Skin of body (tissue), 2 donors: Measurements from ENCODE around the gene GEMIN8. TPM values are rescaled to one million over a fixed set of nuclear protein-coding genes. Genes with fewer than 3 reads are reported as not detected.

ENCODE experiments used
- DNase-seq: peaks from one replicate; lab custom pipeline; 2025; lab: John Stamatoyannopoulos, UW
- total RNA-seq: library from RNA; depleted of rRNA; stranded (reverse); fragments of >200 nt; gene quantifications from one replicate; pipeline ENCODE4 v1.2.3, GENCODE V29; 2014

Gene GEMIN8, protein sequence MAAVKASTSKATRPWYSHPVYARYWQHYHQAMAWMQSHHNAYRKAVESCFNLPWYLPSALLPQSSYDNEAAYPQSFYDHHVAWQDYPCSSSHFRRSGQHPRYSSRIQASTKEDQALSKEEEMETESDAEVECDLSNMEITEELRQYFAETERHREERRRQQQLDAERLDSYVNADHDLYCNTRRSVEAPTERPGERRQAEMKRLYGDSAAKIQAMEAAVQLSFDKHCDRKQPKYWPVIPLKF
- total RNA-seq, result 12.8 TPM

DNA sequence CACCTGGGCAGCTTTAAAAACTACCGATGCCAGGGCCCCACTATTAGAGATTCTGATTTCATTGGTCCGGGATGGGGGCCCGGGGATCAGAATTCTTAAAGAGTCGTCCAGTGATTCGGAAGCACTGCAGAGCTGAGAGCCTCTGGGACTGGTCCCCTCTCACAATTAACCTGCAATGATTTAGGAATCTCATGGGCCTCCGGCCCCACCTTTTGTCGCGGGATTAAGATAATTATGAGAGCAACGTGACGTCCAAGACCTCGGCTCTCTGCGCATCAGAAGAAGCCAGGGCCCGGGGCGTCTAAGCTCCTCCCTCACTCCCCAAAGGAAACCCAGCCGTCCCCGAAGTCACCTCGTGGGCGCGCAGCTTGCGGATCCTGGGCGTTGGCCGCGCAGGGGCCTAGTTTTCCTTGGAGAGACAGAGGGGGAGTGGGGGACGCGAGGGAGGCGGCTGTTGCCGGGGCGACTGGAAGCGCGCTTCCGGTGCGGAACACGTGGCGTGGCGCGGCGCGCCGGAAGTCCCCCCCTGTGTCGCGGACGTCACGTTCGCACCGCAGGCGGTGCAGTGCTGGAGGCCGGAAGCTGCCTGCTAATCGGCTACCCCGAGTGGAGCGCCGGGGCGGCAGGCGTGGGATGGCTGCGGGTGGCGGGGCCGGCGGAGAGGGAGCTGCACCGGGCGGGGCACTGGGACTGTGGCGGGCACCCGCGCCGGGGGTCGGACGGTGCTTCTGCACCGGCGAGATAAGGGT is at the start of gene GEMIN8:
Gene GEMIN8, minus strand, starts transcription at position 468 of the 749 bp plus-strand sequence. CDS start 8,414 bp downstream, outside the sequence.
- DNase-seq, result peak; percentile 78

DNA sequence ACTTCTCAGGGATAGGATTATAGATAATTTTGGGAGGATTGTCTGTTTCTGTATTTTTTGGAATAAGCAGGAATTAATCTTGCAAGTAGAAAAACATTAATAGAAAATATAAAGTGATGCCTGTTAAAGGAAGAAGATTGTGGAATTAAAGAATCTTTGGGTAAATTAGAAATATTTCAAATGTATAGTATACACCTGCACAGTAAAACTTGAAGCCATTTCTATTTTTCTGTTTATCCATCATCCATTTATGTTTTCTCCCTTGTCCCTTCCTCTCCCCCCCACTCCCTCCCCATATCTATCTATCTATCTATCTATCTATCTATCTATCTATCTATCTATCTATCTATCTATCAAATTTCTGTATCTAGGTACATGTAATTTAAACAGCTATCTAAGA is 46.9 kb upstream of the GEMIN8 start:
- DNase-seq, result no peak

DNA sequence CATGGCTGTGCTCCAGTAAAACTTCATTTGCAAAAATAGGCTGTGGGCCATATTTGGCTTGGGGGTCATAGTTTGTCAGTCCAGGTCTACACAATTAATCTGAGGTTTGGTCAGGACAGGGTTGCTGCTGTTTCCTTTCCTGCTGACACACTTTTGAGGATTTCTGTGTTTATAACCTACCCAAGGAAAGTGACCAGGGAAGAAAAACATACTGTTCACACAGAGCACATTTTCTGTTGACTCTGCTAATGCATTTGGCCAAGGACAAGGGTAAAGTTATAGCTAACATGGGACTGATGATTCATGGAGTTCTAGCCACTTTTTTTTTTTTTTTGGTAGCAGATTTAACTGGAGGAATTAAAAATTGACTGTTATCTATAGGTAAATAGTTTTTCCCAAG is 43.9 kb upstream of the GEMIN8 start:
- DNase-seq, result no peak

DNA sequence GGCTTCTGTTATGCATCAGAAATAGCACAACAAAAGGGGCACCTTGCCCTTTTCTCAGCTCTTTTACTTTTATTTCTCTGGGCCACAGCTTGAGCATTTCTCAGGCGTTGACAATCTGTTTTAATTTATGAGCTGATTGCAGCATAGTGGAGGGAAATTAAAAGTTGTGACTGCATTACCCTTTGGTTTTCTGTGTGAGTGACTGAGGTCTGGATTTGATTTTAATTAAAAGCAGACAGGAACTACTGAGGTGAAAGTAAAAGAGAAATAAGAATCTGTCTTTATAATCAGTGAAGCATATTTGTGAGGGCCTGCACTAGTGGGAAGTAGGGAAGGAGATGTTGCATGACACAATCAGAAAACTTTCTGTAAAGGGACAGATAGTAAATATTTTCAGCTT is 43.4 kb upstream of the GEMIN8 start:
- DNase-seq, result no peak

DNA sequence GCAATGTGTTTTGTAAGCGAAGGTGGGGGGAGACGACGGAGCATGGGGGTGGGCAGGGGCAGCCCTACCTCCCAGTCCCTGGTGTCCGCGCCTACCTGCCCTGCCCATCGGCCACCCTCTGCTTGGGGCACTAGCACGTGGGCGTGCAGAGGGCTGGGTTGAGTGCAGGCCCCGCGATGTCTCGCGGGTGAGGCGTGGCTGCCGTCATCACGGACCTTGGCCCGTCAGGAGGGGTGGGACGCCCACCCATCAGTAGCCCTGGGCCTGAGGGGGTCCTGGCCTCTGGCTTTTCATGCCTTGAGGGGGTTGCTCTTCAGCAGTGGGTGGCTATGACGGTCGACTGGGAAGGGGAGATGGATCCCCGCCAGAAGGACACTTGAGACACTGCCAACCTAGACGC is 36.1 kb upstream of the GEMIN8 start:
- DNase-seq, result no peak

DNA sequence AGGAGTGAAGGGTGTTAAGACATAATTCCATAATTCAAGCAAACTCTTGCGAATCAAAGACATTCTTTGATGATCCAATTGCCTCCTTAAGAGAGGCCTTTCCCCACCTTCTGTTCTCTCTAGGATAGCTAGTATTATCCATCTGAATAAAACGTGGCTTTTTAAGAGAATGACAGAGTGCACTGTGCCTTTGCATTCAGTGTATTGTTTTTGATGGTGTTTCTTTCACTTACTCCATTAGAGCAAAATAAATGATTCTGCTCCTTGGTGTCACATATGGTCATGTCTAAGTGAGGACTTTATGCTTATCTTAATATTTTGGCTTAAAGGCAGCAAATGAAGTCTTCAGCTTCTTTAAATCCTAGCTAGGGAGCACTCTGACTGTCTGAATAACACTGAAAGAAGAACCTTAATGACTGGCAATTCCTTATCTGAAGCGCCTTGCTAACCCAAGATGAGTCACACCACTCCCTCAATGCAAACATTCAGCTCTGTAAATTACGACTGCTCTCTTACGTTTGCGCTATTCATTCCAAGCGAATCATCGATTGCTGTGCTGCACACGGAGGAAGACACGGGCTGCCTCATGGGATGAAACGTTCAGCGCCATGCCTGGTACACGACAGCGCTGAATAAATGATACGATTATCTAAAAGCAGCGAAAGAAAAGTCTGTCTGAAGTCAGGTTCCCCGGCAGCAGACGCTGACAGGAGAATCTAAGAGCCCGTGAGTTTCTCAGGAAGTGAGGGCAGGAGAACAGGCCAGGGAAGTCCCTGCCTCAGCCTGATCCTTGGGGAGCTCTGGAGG is 35.1 kb upstream of the GEMIN8 start:
- DNase-seq, result no peak

DNA sequence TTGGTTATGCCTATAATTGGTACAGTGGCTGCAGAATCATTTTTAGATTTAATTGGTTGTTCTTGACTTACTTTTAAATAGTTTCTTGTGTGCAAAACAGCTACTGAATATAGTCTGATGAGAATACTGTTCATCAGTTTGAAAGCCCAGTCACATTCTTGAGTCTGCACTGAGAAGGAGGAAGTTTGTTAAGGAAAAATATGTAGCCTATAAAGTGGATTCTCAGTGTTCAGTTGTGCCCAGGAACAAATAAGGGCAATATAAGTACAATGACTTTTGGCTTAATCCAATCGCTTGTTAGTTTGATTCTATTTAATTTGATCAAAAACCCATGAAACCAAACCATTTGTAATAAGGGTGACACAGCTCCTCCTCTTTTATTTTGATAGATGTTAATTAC is 32.8 kb upstream of the GEMIN8 start:
- no peak for DNase-seq

DNA sequence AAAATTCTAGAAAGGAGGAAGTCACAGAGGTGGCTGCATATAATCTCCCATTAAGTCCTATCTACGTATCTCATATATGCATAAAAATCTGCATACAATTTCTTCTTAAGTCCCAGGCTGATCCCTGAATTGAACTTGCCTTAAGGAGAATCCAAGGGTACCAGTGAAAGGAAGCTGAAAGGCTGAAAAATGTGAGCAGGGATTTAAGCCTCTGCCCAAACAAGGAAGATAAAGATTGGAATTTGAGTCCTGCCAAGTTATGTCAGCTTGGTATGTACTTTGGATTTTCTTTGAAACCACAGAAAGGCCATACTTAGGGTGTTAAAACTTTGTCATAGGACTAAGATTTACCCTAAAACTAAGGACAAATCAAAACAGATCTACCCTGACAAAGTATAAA is 26.5 kb upstream of the GEMIN8 start:
- DNase-seq, result no peak

DNA sequence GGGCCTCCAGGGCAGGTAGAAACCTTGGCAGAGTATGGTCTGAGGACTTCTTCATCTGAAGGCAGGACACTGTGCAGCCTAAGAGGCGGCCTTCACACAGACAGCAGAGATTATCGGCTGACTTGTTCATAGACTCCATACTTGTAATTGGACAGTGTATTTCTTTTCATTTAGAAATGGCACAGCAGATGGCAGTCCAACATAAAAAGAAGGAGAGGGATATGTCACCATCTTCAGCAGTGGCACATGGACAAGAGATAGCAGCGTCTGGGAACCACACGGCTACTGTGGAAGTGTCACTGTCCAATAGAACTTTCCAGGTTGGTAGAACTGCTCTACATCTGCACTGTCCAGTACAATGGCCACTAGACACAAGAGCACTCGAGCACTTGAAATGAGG is 21.7 kb upstream of the GEMIN8 start:
- no peak for DNase-seq

DNA sequence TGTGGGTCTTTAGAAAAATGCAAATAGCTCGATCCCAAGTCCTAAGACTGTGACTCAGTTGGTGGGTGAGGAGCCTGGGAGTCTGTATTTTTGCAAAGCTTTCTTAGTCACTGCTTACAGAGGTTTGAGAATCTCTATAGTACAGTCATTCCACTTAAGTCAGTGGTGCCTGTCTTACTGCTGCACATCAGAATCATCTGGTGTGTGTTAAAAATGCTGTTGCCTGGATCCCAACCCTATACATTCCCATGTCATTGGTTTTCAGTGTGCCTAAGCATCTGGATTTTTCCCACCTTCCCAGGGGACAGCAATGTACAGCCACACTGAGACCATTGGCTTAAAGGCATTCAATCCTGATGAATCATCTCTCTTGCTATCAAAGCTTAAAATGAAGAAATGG is 21.0 kb upstream of the GEMIN8 start:
- no peak for DNase-seq

DNA sequence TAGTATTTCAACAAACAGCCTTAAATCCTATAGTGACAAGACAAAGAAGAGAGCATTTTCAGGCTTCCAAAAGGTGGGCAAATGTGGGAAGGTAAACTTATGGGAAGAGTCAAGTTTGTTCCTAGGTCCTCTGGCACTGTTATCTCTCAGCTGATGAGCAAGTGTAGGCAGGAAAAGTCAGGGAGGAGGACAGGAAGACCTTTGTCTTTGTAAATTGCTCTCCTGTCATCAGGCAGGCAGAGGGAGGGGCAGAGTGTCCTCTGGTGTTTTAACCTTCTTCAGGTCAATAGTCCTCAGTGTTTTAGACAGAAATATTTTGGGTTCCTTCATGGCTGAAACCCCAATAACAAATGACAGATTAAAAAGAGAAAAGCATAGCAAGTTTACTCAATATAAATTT is 13.5 kb upstream of the GEMIN8 start:
- DNase-seq, result no peak

DNA sequence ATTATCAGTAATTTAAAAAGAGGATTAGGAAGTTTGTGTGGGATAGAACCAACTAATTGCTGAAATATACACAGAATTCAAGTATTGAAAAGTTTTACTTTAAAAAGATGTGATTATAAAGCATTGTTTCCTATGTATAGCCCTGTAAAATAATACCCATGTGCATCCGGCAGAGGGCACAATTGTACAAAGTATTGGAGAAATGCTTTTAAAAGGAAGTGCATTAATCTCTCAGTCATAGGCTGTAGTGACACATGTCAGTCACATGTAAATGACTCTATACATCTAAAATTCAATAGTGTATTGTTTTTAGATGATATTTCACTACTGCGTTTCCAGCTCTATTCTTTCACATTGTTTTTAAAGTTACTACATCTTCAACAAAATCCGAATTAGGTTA is 9.7 kb upstream of the GEMIN8 start:
- DNase-seq, result no peak

DNA sequence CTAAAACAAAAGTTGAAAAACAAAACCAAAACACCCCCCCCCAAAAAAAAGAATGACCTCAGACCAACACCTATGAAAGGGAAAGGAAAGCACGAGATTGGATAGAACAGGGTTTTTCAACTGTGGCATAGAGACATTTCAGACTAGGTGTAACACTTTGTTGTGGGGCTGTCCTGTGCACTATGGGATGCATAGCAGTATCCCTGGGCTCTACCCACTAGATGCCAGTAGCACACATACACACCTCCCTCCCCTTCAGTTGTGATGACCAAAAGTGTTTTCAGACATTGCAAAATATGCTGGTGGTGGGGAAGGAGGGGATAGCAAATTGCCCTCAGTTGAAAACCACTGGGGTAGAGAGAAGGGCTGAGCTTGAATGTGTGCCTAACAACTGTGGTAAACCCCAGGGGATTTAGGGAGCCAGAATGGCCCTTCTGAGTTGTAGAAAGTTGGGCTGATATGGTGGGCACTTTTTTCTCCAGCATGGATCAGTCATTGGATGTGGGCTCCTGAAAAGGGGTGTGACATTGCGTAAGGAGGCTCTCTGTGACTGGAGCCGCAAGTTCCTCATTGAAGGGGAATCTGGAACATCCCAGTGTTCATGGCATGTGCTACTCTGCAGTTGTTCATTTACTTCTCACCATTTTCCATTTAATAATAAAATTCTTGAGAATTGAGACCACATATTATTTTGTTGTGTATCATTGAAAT is 8.8 kb upstream of the GEMIN8 start:
- DNase-seq, result no peak

DNA sequence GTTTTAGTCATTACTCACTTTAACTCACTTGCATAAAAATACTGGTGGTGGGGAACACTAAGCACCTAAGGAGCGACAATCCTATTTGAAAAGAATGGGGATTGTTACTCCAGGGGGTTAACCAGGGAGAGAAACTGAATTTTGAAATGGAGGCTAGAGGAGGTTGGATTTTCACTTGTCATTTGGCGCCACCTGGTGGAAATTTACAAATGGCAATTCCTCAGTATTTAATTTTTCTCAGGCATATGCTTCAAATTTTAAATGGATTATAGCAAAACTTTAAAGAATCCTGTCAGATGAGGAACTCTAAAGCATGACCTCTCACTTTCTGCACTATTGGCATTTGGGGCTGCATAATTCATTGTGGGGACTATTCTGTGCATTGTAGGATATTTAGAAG is 2.7 kb upstream of the GEMIN8 start:
- peak; percentile 50 for DNase-seq

DNA sequence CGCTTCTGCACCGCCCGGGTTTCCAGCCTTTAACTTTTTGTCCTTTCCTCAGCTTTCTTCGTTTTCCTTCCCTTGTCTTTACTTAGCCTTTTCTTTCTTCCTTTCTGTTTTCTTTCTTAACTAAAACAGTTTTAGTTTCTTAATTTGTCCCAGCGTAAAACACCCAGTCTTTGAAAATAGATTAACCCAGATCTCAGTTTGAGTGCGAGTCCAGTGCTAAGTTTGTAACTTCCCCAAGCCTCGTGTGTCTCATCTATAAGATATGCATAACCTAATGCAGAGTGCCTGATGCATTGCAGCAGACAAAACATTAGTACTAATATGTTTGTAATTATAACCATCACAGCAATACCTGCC is 460 bp upstream of the GEMIN8 start:
- no peak for DNase-seq

DNA sequence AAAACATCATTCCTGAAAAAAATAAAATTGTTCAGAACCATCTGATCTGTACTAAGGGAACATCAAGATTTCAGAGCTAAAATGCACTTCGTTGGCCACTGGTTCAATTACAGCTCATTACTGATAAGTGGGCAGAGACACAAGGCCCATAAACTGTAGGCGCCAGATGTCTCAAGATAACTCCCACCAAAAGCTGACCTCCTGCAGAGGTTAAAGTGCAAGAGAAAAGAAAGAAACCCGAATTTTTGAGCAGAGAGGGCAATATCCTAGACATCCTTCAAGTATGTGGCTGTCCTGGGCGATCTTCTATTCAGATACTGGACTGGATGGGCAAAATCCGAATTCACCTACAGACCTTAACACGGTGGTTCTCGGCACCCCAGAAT is 660 bp downstream of the GEMIN8 start:
- no peak for DNase-seq

DNA sequence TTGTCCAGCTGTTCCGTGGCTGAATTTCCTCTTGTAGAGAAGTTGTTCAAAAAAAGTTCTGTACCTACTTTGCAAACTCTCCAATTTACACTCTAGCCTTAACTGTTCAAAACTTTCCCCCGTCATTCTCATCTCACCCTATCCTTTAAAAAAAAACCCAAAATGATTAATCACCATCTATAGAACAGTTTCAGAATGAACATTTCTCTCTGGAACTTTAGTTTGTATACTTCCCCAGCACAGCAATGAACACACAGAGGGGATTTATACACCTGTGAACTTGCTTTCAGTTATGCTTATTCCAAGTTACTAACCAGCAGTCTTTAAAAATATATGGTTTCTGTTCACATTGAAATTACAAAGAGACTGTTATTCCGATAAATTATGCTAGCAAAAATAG is 1.2 kb downstream of the GEMIN8 start:
- DNase-seq, result no peak

DNA sequence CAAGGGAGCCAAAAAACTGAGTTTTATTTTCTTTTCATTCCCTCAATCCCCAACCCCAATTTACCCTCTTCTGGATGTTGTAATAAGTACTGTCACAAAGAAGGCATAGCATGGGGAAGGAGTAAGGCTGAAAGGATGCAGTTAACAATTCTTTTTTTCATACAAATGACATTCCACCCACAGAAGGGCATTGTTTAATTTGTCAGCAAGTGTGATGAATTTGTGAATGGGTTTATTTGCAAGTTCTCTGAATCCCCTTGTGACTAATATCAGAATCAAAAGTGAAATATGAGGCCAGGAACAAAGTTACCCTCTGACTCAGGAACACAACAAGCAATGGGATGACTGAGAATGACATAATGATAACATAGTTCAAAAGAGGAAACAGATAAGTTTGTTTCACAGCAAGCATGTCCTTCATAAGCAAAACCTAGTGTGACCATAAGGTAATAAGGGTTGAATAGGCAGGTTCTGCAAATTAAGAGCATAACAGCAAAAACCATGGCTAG is 2.1 kb downstream of the GEMIN8 start:
- no peak for DNase-seq

DNA sequence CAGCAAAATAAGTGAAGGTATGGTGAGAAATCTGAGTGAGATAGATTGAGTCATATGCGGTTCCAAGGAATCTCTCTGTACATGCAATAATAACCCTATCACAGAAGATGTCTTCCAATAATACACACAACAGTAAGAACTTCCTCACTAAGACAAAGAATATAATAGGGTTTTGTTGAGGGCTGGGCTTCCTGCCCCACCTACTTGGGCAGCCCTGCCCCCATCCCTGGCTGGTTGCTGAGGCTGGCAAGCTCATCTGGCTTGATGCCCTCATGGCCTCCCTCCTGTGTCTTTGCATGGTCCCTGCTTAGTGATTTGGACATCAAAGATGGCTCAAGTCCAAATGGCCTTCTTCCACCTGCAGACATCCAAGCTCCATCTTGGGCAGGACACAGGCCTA is 2.7 kb downstream of the GEMIN8 start:
- DNase-seq, result no peak

DNA sequence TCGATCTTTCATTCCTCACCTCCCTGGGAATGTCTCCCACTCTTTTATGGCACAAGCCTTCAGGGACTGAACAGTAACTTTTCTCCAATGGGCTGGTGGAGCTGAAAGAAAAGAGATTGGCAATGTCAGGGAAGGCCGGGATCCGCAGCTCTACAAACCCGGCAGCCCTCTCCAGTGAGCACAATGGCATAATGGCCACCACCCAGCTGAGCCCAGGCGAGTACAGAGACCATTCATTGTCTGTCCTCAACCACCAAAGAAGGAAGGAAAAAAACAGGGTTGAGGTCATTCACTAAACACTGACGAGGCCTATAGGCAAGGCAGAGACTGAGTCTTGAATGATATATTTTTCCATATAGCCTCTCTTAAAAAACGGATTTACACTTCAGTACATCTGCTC is 3.6 kb downstream of the GEMIN8 start:
- no peak for DNase-seq

DNA sequence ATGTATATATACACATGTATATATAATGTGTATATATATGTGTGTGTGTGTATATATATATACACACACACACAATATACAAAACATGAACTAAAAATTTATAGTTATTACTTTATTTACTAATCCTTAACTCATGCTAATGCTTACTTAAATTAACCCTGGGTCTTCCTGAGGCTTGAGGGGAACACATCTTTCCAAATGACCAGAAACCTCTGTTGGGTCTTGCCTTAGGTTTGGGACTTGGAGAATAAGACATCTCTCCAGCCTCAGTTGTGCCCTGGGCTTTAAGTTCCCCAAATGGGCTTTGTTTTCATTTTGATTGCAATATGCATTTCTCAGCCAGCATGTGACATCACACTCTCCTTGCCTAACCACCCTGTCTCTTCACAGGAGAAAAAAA is 7.7 kb downstream of the GEMIN8 start:
- no peak for DNase-seq

DNA sequence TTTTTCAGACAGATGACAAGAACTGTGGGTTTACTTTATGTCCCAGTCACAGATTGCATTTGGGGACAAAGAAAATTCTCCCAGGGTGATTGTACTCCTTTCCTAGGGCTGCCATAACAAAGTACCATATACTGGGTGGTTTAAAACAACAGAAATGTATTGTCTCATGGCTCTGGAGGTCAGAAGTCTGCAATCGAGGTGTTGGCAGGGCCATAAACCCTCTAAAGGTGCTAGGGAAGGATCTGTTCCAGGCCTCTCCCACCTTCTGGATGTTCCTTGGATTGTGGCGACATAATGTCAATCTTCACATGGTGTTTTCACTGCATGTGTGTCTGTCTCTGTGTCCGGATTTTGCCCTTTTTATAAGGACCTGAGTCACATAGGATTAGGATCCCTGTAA is 12.3 kb downstream of the GEMIN8 start:
- DNase-seq, result no peak
